Measurements from ENCODE around the gene SLC9A5. TPM values are rescaled to one million over a fixed set of nuclear protein-coding genes. Genes with fewer than 3 reads are reported as not detected.

The SLC9A5 gene
- total RNA-seq, 4 donors from 2014 or later: 0.19 TPM; not detected in 3

DNA sequence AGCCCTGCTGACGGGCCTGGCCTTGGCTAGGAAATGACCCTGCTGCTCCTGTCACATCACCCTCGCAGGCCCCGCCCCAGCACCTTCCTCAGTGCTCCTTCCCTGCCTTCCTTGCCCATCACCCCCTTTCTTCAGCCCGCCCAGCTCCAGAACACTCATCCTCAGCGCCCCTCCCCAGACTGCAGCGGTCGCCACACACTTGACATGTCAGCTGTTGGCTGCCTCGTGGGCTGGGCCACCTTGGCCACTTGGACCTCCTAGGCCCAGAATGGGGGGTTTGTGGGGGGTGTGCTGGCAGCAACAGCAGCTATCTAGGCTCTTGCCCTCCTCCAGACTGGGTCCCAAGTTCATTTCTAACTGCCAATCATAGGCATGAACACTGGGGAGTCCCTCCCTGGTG is 39.2 kb upstream of the SLC9A5 start:
- H3K36me3 ChIP-seq: peaks cover 0 to 17% (median 0%) of the 10 kb centered on the region in 3 donors
- TF ChIP-seq POLR2A (IDR thresholded peaks at IDR 0.05): no peak
- TF ChIP-seq, protein P1, sequence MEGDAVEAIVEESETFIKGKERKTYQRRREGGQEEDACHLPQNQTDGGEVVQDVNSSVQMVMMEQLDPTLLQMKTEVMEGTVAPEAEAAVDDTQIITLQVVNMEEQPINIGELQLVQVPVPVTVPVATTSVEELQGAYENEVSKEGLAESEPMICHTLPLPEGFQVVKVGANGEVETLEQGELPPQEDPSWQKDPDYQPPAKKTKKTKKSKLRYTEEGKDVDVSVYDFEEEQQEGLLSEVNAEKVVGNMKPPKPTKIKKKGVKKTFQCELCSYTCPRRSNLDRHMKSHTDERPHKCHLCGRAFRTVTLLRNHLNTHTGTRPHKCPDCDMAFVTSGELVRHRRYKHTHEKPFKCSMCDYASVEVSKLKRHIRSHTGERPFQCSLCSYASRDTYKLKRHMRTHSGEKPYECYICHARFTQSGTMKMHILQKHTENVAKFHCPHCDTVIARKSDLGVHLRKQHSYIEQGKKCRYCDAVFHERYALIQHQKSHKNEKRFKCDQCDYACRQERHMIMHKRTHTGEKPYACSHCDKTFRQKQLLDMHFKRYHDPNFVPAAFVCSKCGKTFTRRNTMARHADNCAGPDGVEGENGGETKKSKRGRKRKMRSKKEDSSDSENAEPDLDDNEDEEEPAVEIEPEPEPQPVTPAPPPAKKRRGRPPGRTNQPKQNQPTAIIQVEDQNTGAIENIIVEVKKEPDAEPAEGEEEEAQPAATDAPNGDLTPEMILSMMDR (IDR thresholded peaks at IDR 0.05): no peak

GRCh38 chr16:67210069-67210937 is 38.5 kb upstream of the SLC9A5 start:
- no peaks in the 10 kb centered on the region for H3K27me3 ChIP-seq
- no peak overlapping the region for H3K4me3 ChIP-seq
- H3K27ac ChIP-seq: no peak overlapping the region
- no peaks in the 10 kb centered on the region for H3K9me3 ChIP-seq
- 45% methylated on average over 2 of the region's 25 CpGs; no CpG with 5 or more reads in 1 of the 2 donors for WGBS, 2 donors
- peaks cover 0 to 27% (median 6%) of the 10 kb centered on the region in 3 donors for H3K4me1 ChIP-seq
- intact Hi-C loops (cut with DNase I): no loop called here
- no peak for TF ChIP-seq POLR2A (IDR thresholded peaks at IDR 0.05)
- H3K36me3 ChIP-seq: peaks cover 0 to 11% (median 0%) of the 10 kb centered on the region in 3 donors
- no peak for DNase-seq

More for the DNA sequence above, 39.2 kb upstream of the SLC9A5 start:
- Histone ChIP-seq H3K4me3 (no peak overlapping the region), H3K27ac (no peak overlapping the region), H3K27me3 (no peaks in the 10 kb centered on the region), H3K9me3 (no peaks in the 10 kb centered on the region), H3K4me1 (peaks cover 0 to 27% (median 6%) of the 10 kb centered on the region in 3 donors)
- WGBS, 2 donors: 80 to 86% methylated on average over 6 to 8 of the region's 8 CpGs
- intact Hi-C loops (cut with DNase I): no loop called here
- no peak for DNase-seq

DNA sequence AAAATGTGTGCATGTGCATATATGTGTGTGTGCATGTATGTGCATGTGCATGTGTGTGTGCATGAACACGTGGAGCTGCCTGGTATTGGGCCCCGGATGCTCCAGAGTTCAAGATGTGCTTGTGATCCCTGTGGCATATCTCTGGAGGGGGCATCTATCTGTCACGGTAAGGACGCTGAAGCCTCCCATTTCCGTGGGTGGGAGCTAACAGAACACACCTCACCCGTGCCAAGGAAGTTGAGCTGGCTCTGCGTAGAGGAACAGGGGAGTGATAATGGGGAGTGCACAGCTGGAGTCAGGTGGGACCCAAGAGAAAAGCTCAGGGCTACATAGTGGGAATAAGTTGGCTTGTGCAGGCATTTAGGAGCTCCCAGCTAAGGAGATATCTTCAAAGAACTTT is 37.1 kb upstream of the SLC9A5 start:
- intact Hi-C loops (cut with DNase I): no loop called here
- Histone ChIP-seq H3K27ac (no peak overlapping the region), H3K27me3 (no peaks in the 10 kb centered on the region), H3K4me3 (no peak overlapping the region), H3K36me3 (no peaks in the 10 kb centered on the region), H3K9me3 (no peaks in the 10 kb centered on the region), H3K4me1 (peaks cover 0 to 24% (median 6%) of the 10 kb centered on the region in 3 donors)
- no peak for DNase-seq
- no peak for TF ChIP-seq POLR2A (IDR thresholded peaks at IDR 0.05)
- TF ChIP-seq, protein P1 (IDR thresholded peaks at IDR 0.05): no peak
- 61 to 74% methylated on average over 4 to 5 of the region's 7 CpGs for WGBS, 2 donors

GRCh38 chr16:67212766-67213165 is 36.0 kb upstream of the SLC9A5 start:
- Histone ChIP-seq H3K36me3 (no peaks in the 10 kb centered on the region), H3K9me3 (no peaks in the 10 kb centered on the region), H3K27me3 (no peaks in the 10 kb centered on the region), H3K4me1 (peaks cover 0 to 23% (median 6%) of the 10 kb centered on the region in 3 donors), H3K27ac (no peak overlapping the region), H3K4me3 (no peak overlapping the region)
- no peak for TF ChIP-seq POLR2A (IDR thresholded peaks at IDR 0.05)
- TF ChIP-seq, protein P1 (IDR thresholded peaks at IDR 0.05): no peak
- no peak for DNase-seq
- intact Hi-C loops (cut with DNase I): no loop called here

- Histone ChIP-seq H3K36me3 (no peaks in the 10 kb centered on the region), H3K4me3 (no peak overlapping the region), H3K27ac (no peak overlapping the region), H3K9me3 (no peaks in the 10 kb centered on the region), H3K27me3 (no peaks in the 10 kb centered on the region), H3K4me1 (peaks cover 0 to 19% (median 6%) of the 10 kb centered on the region in 3 donors)
- intact Hi-C loops (cut with DNase I): no loop called here
- no peak for DNase-seq
- TF ChIP-seq, protein P1 (IDR thresholded peaks at IDR 0.05): no peak
- no peak for TF ChIP-seq POLR2A (IDR thresholded peaks at IDR 0.05)
- 77 to 79% methylated on average over 6 of the region's 8 CpGs for WGBS, 2 donors
Observed at GRCh38 chr16:67213197-67214019, 35.4 kb upstream of the SLC9A5 start.

All from esophagus squamous epithelium (tissue), 5 donors.